Mesenchymal stem cell (in vitro differentiated cells and primary cell): ENCODE results near the gene GALM.

Source experiments
- DNase-seq: peaks from one replicate; pipeline ENCODE4 v3.0.0-alpha.2; 2013
- H2AFZ ChIP-seq: one replicate; pipeline ENCODE4 v1.6.1; 2013; ENCODE audit warnings: low read depth, mild to moderate bottlenecking, control low read depth, inconsistent platforms, low read length, moderate library complexity
- H2AK5ac ChIP-seq: 2 replicates; pipeline ENCODE4 v1.6.1; 2013; ENCODE audit warnings: low read length, moderate library complexity, mild to moderate bottlenecking, inconsistent platforms; ENCODE audit not compliant: severe bottlenecking
- H2BK120ac ChIP-seq: one replicate; pipeline ENCODE4 v1.6.1; 2013; ENCODE audit warnings: low read depth, mild to moderate bottlenecking, inconsistent platforms, low read length, moderate library complexity
- H2BK12ac ChIP-seq, 2 experiments: one replicate each; pipeline ENCODE4 v1.6.1; 2013; ENCODE audit warnings: inconsistent platforms in 2 of 2, low read length in 2 of 2, mild to moderate bottlenecking in 2 of 2, moderate library complexity in 2 of 2, control low read depth in 1 of 2
- H2BK15ac ChIP-seq: one replicate; pipeline ENCODE4 v1.6.1; 2013; ENCODE audit warnings: mild to moderate bottlenecking, low read depth, inconsistent platforms; ENCODE audit not compliant: poor library complexity, severe bottlenecking
- H2BK5ac ChIP-seq: 2 replicates; pipeline ENCODE4 v1.6.1; 2013; ENCODE audit warnings: low read depth, mild to moderate bottlenecking, low read length, control low read depth, inconsistent platforms; ENCODE audit not compliant: poor library complexity, severe bottlenecking
- H3K14ac ChIP-seq, 2 experiments: one replicate each; pipeline ENCODE4 v1.6.1; 2013; ENCODE audit warnings: inconsistent platforms in 2 of 2, low read length in 2 of 2, control low read depth in 1 of 2, mild to moderate bottlenecking in 1 of 2, moderate library complexity in 1 of 2
- H3K18ac ChIP-seq, 2 experiments: one replicate each; pipeline ENCODE4 v1.6.1; 2013; ENCODE audit warnings: inconsistent platforms in 2 of 2, low read length in 2 of 2, control low read depth in 1 of 2, low read depth in 1 of 2, mild to moderate bottlenecking in 1 of 2
- H3K23ac ChIP-seq, 2 experiments: one replicate each; pipeline ENCODE4 v1.6.1; 2013; ENCODE audit warnings: inconsistent platforms in 2 of 2, low read length in 2 of 2, mild to moderate bottlenecking in 2 of 2, moderate library complexity in 2 of 2, control low read depth in 1 of 2
- H3K27ac ChIP-seq: 2 replicates; pipeline ENCODE4 v1.5.1; 2013; ENCODE audit warnings: mild to moderate bottlenecking, moderate library complexity, low read length, control low read depth, inconsistent platforms; ENCODE audit not compliant: poor library complexity, severe bottlenecking
- H3K27me3 ChIP-seq, 2 experiments: 2 replicates each; pipeline versions ENCODE4 v1.6.1 to v1.7.0; 2013; ENCODE audit warnings: low read length in 2 of 2, mild to moderate bottlenecking in 2 of 2, moderate library complexity in 2 of 2, control low read depth in 1 of 2, inconsistent platforms in 1 of 2; ENCODE audit not compliant: control insufficient read depth in 1 of 2, insufficient read depth in 1 of 2
- H3K36me3 ChIP-seq, 2 experiments: 2 replicates each; pipeline versions ENCODE4 v1.6.1 to v1.7.0; 2013; ENCODE audit warnings: low read length in 2 of 2, control low read depth in 1 of 2, inconsistent platforms in 1 of 2, low read depth in 1 of 2, mild to moderate bottlenecking in 1 of 2; ENCODE audit not compliant: insufficient read depth in 2 of 2, control insufficient read depth in 1 of 2
- H3K4ac ChIP-seq, 2 experiments: one replicate each; pipeline ENCODE4 v1.6.1; 2013; ENCODE audit warnings: inconsistent platforms in 2 of 2, low read length in 2 of 2, mild to moderate bottlenecking in 2 of 2, moderate library complexity in 2 of 2, control low read depth in 1 of 2, low read depth in 1 of 2
- H3K4me1 ChIP-seq: 2 replicates; pipeline ENCODE4 v1.6.1; 2013; ENCODE audit warnings: low read depth, low read length, control low read depth; ENCODE audit not compliant: control insufficient read depth, insufficient read depth
- H3K4me2 ChIP-seq: 2 replicates; pipeline ENCODE4 v1.6.1; 2013; ENCODE audit warnings: low read length, mild to moderate bottlenecking, inconsistent platforms; ENCODE audit not compliant: poor library complexity, severe bottlenecking
- H3K4me3 ChIP-seq, 2 experiments: 2 replicates each; pipeline versions ENCODE4 v1.5.1 to v1.7.0; 2013; ENCODE audit warnings: low read length in 2 of 2, mild to moderate bottlenecking in 2 of 2, control low read depth in 1 of 2, low read depth in 1 of 2; ENCODE audit not compliant: insufficient read depth in 1 of 2
- H3K79me1 ChIP-seq: replicated peaks from 2 replicates; pipeline ENCODE4 v1.6.1; 2013; ENCODE audit warnings: mild to moderate bottlenecking, control low read depth, low read length, inconsistent platforms; ENCODE audit not compliant: poor library complexity, severe bottlenecking
- H3K9ac ChIP-seq: 2 replicates; pipeline ENCODE4 v1.7.0; 2013; ENCODE audit warnings: mild to moderate bottlenecking, low read length, moderate library complexity
- H3K9me3 ChIP-seq: 2 replicates; pipeline ENCODE4 v1.7.0; 2013; ENCODE audit warnings: mild to moderate bottlenecking, low read length; ENCODE audit not compliant: control insufficient read depth
- H4K8ac ChIP-seq: one replicate; pipeline ENCODE4 v1.6.1; 2013; ENCODE audit warnings: inconsistent platforms, mild to moderate bottlenecking, low read length, moderate library complexity
- H4K91ac ChIP-seq: one replicate; pipeline ENCODE4 v1.6.1; 2013; ENCODE audit warnings: mild to moderate bottlenecking, low read length, inconsistent platforms
- WGBS: methylation state at CpG from one replicate; pipeline ENCODE4 v1.1.7; 2013; ENCODE audit warnings: mixed read lengths; 5-methylcytosine and 5-hydroxymethylcytosine counted together

Gene GALM

GRCh38 chr2:38720613-38721241 lies 54.8 kb downstream of the GALM start:
- no peaks in the 10 kb centered on the region for H3K27me3 ChIP-seq
- no peak overlapping the region for H2AFZ ChIP-seq
- no peak overlapping the region for H3K14ac ChIP-seq
- H3K18ac ChIP-seq, result peak overlapping the region in 1 of 2 experiments; percentile 16
- H2AK5ac ChIP-seq, result no peak overlapping the region
- no peaks in the 10 kb centered on the region for H3K36me3 ChIP-seq
- H2BK12ac ChIP-seq, result no peak overlapping the region
- H3K4me3 ChIP-seq, result no peak overlapping the region
- H2BK120ac ChIP-seq, result no peak overlapping the region
- H3K9me3 ChIP-seq, result no peaks in the 10 kb centered on the region
- H3K4me2 ChIP-seq, result no peak overlapping the region
- WGBS, result 92% methylated on average over 4 of the region's 4 CpGs
- no peak for DNase-seq
- peak overlapping the region; percentile 44 for H3K27ac ChIP-seq
- H3K4me1 ChIP-seq, result peaks cover 1% of the 10 kb centered on the region
- H3K79me1 ChIP-seq, result peaks cover 2% of the 10 kb centered on the region
- H3K9ac ChIP-seq, result peak overlapping the region; percentile 11
- no peak overlapping the region for H3K4ac ChIP-seq
- no peak overlapping the region for H3K23ac ChIP-seq
- no peak overlapping the region for H2BK5ac ChIP-seq
- H2BK15ac ChIP-seq, result no peak overlapping the region
- no peak overlapping the region for H4K91ac ChIP-seq
- no peak overlapping the region for H4K8ac ChIP-seq

GRCh38 chr2:38722271-38723061 lies 56.6 kb downstream of the GALM start:
- no peak overlapping the region for H3K9ac ChIP-seq
- H3K27ac ChIP-seq, result no peak overlapping the region
- no peak overlapping the region for H2BK12ac ChIP-seq
- no peak overlapping the region for H2BK120ac ChIP-seq
- no peaks in the 10 kb centered on the region for H3K36me3 ChIP-seq
- no peaks in the 10 kb centered on the region for H3K9me3 ChIP-seq
- no peaks in the 10 kb centered on the region for H3K4me1 ChIP-seq
- H3K4me3 ChIP-seq, result no peak overlapping the region
- no peak overlapping the region for H4K8ac ChIP-seq
- no peak overlapping the region for H3K4ac ChIP-seq
- 88% methylated on average over 9 of the region's 9 CpGs for WGBS
- H4K91ac ChIP-seq, result no peak overlapping the region
- no peak overlapping the region for H3K14ac ChIP-seq
- H3K79me1 ChIP-seq, result peaks cover 2% of the 10 kb centered on the region
- H3K18ac ChIP-seq, result no peak overlapping the region
- H2BK5ac ChIP-seq, result no peak overlapping the region
- no peak overlapping the region for H2AK5ac ChIP-seq
- DNase-seq, result no peak
- H3K27me3 ChIP-seq, result no peaks in the 10 kb centered on the region
- H3K23ac ChIP-seq, result no peak overlapping the region
- H3K4me2 ChIP-seq, result no peak overlapping the region
- no peak overlapping the region for H2AFZ ChIP-seq
- H2BK15ac ChIP-seq, result no peak overlapping the region

GRCh38 chr2:38723173-38723572 lies 57.3 kb downstream of the GALM start:
- Histone ChIP-seq H3K27me3 (no peaks in the 10 kb centered on the region), H4K91ac (no peak overlapping the region), H3K14ac (no peak overlapping the region), H3K18ac (no peak overlapping the region), H3K4me1 (no peaks in the 10 kb centered on the region), H3K4me2 (no peak overlapping the region), H4K8ac (no peak overlapping the region), H3K4ac (no peak overlapping the region), H3K27ac (no peak overlapping the region), H2BK15ac (no peak overlapping the region), H3K9me3 (no peaks in the 10 kb centered on the region), H2BK120ac (no peak overlapping the region), H3K36me3 (no peaks in the 10 kb centered on the region), H3K9ac (no peak overlapping the region), H3K4me3 (no peak overlapping the region), H2BK5ac (no peak overlapping the region), H2AK5ac (no peak overlapping the region), H3K23ac (no peak overlapping the region), H2AFZ (no peak overlapping the region), H2BK12ac (no peak overlapping the region), H3K79me1 (peaks cover 2% of the 10 kb centered on the region)
- WGBS, result 95% methylated on average over 7 of the region's 7 CpGs
- DNase-seq, result no peak

GRCh38 chr2:38727661-38728060 lies 61.7 kb downstream of the GALM start:
- peaks cover 14 to 25% of the 10 kb centered on the region in 2 experiments for H3K36me3 ChIP-seq
- no CpG with 5 or more reads among the region's 1 CpG for WGBS
- no peak overlapping the region for H3K9ac ChIP-seq
- no peak overlapping the region for H4K8ac ChIP-seq
- H3K18ac ChIP-seq, result no peak overlapping the region
- peaks cover 2% of the 10 kb centered on the region for H3K79me1 ChIP-seq
- no peak overlapping the region for H3K14ac ChIP-seq
- no peak overlapping the region for H3K4me2 ChIP-seq
- no peak overlapping the region for H2AK5ac ChIP-seq
- no peak overlapping the region for H2BK12ac ChIP-seq
- H3K9me3 ChIP-seq, result no peaks in the 10 kb centered on the region
- H2BK5ac ChIP-seq, result no peak overlapping the region
- no peak overlapping the region for H3K4ac ChIP-seq
- H3K23ac ChIP-seq, result no peak overlapping the region
- H3K4me1 ChIP-seq, result no peaks in the 10 kb centered on the region
- H2BK120ac ChIP-seq, result no peak overlapping the region
- H3K27me3 ChIP-seq, result no peaks in the 10 kb centered on the region
- no peak overlapping the region for H2AFZ ChIP-seq
- no peak overlapping the region for H3K27ac ChIP-seq
- no peak overlapping the region for H2BK15ac ChIP-seq
- no peak for DNase-seq
- H4K91ac ChIP-seq, result no peak overlapping the region
- H3K4me3 ChIP-seq, result no peak overlapping the region
